Activated CD8-positive, alpha-beta T cell treated with anti-CD3 and anti-CD28 coated beads for 36 hours (primary cell): ENCODE measurements around the gene BCCIP. TPM values are rescaled to one million over a fixed set of nuclear protein-coding genes. Genes with fewer than 3 reads are reported as not detected.

ENCODE experiments used
- ATAC-seq: fragments of 200-7000 bp; cut with Tn5 transposase; one replicate; pipeline ENCODE4 v1.10.0; 2021; ENCODE audit warnings: mild to moderate bottlenecking, moderate library complexity
- CTCF ChIA-PET: fragments of 350-600 bp; sonication (Branson Sonifier 250); formaldehyde crosslinking; loops from one replicate; lab custom pipeline; 2021; ENCODE audit warnings: antibody characterized with exemption; lab: Charles Lee
- POLR2A ChIA-PET: fragments of 350-600 bp; sonication (Branson Sonifier 250); formaldehyde crosslinking; loops from one replicate; lab custom pipeline; 2021; ENCODE audit warnings: antibody characterized with exemption; lab: Charles Lee
- DNase-seq: peaks from one replicate; pipeline ENCODE4 v3.0.0-alpha.2; 2020
- H3K27ac Mint-ChIP-seq: one replicate; pipeline ENCODE4 v1.8.0; 2021; ENCODE audit warnings: mild to moderate bottlenecking, mixed read lengths
- H3K27me3 Mint-ChIP-seq: one replicate; pipeline ENCODE4 v1.8.0; 2021; ENCODE audit warnings: mixed read lengths
- H3K36me3 Mint-ChIP-seq: one replicate; pipeline ENCODE4 v1.8.0; 2021; ENCODE audit warnings: low read depth, mixed read lengths
- H3K4me1 Mint-ChIP-seq: one replicate; pipeline ENCODE4 v1.8.0; 2021; ENCODE audit warnings: low read depth, mixed read lengths
- H3K4me3 Mint-ChIP-seq: one replicate; pipeline ENCODE4 v1.8.0; 2021; ENCODE audit warnings: mild to moderate bottlenecking, moderate library complexity, mixed read lengths
- H3K9me3 Mint-ChIP-seq: one replicate; pipeline ENCODE4 v1.8.0; 2021; ENCODE audit warnings: mixed read lengths
- CTCF ChIP-seq: fragments of 200-600 bp; IDR thresholded peaks from one replicate; pipeline ENCODE4 v1.8.0; 2022; ENCODE audit warnings: antibody characterized with exemption, mild to moderate bottlenecking
- intact Hi-C: fragments of 100-400 bp; cut with micrococcal nuclease; formaldehyde crosslinking; loops from one replicate; pipeline ENCODE4 v1.10.0; 2022
- total RNA-seq, 2 experiments: library from RNA; stranded (reverse); gene quantifications; one replicate each; pipeline ENCODE4 v1.2.3, GENCODE V29; 2021

The BCCIP gene
- total RNA-seq, 2 experiments from 2014 or later: 113 to 117 TPM

GRCh38 chr10:125828311-125828710 lies 5.0 kb downstream of the BCCIP start:
- CTCF ChIA-PET: interaction anchor here (1.0 to 1.2 kb wide), 2 partner anchors 16 to 48 kb away, joined by 3 read pairs; no protein-coding TSS in a partner anchor
- no peaks in the 10 kb centered on the region for H3K27me3 Mint-ChIP-seq
- H3K27ac Mint-ChIP-seq: peak overlapping the region; percentile 23
- H3K9me3 Mint-ChIP-seq: no peaks in the 10 kb centered on the region
- DNase-seq: no peak
- intact Hi-C loops: no loop called here
- H3K36me3 Mint-ChIP-seq: peaks cover 42% of the 10 kb centered on the region
- H3K4me3 Mint-ChIP-seq: no peak overlapping the region
- no peak for ATAC-seq
- H3K4me1 Mint-ChIP-seq: peaks cover 20% of the 10 kb centered on the region
- no peak for TF ChIP-seq CTCF
- POLR2A ChIA-PET: interaction anchor here (0.7 to 1.7 kb wide), 3 partner anchors 9 to 32 kb away, joined by 3 to 4 read pairs (median 3); no protein-coding TSS in a partner anchor

- Mint-ChIP-seq H3K36me3 (peaks cover 45% of the 10 kb centered on the region), H3K4me1 (no peaks in the 10 kb centered on the region), H3K27ac (peak overlapping the region; percentile 46), H3K4me3 (no peak overlapping the region), H3K27me3 (no peaks in the 10 kb centered on the region), H3K9me3 (no peaks in the 10 kb centered on the region)
- ChIA-PET POLR2A (interaction anchor here (1.2 to 2.2 kb wide), 3 partner anchors 9 to 13 kb away, joined by 3 to 6 read pairs (median 4); partner anchors contain the start of genes BCCIP and UROS), CTCF (no interaction called here)
- intact Hi-C loops: no loop called here
- DNase-seq: no peak
- ATAC-seq: no peak
- no peak for TF ChIP-seq CTCF
These were observed 13.4 kb downstream of the BCCIP start for GRCh38 chr10:125836746-125837145.

- Mint-ChIP-seq H3K9me3 (no peaks in the 10 kb centered on the region), H3K4me1 (no peaks in the 10 kb centered on the region), H3K4me3 (no peak overlapping the region), H3K27me3 (no peaks in the 10 kb centered on the region), H3K36me3 (peaks cover 42% of the 10 kb centered on the region), H3K27ac (no peak overlapping the region)
- TF ChIP-seq CTCF: no peak
- CTCF ChIA-PET: no interaction called here
- POLR2A ChIA-PET: no interaction called here
- intact Hi-C loops: no loop called here
- ATAC-seq (no peak), DNase-seq (no peak)
These were observed 15.6 kb downstream of the BCCIP start for GRCh38 chr10:125838802-125839575.

GRCh38 chr10:125840406-125840805 lies 17.1 kb downstream of the BCCIP start:
- H3K9me3 Mint-ChIP-seq: no peaks in the 10 kb centered on the region
- no peaks in the 10 kb centered on the region for H3K27me3 Mint-ChIP-seq
- no peak for ATAC-seq
- intact Hi-C loops: no loop called here
- POLR2A ChIA-PET: no interaction called here
- no peak for DNase-seq
- H3K4me3 Mint-ChIP-seq: no peak overlapping the region
- H3K27ac Mint-ChIP-seq: no peak overlapping the region
- H3K4me1 Mint-ChIP-seq: no peaks in the 10 kb centered on the region
- no peak for TF ChIP-seq CTCF
- peaks cover 39% of the 10 kb centered on the region for H3K36me3 Mint-ChIP-seq
- CTCF ChIA-PET: no interaction called here

- intact Hi-C loops: no loop called here
- no peak for ATAC-seq
- Mint-ChIP-seq H3K4me3 (no peak overlapping the region), H3K27ac (no peak overlapping the region), H3K4me1 (no peaks in the 10 kb centered on the region), H3K9me3 (no peaks in the 10 kb centered on the region), H3K36me3 (peaks cover 36% of the 10 kb centered on the region), H3K27me3 (no peaks in the 10 kb centered on the region)
- DNase-seq: no peak
- POLR2A ChIA-PET: no interaction called here
- TF ChIP-seq CTCF: no peak
- CTCF ChIA-PET: no interaction called here
These were observed 17.6 kb downstream of the BCCIP start for GRCh38 chr10:125840955-125841354.
